Panc1 (cell line): Measurements from ENCODE around the gene DNAH7. TPM values are rescaled to one million over a fixed set of nuclear protein-coding genes. Genes with fewer than 3 reads are reported as not detected.

ENCODE experiments used
- ATAC-seq: fragments of 200-7000 bp; cut with Tn5 transposase; 2 replicates; pipeline ENCODE4 v1.9.1; 2020; ENCODE audit warnings: mild to moderate bottlenecking, moderate library complexity
- BruUV-seq: library from RNA; stranded (reverse); fragments of 400-500 nt; replicated peaks from 2 replicates; lab custom pipeline; 2021; lab: Mats Ljungman, UMichigan
- CTCF ChIA-PET: fragments of 300-600 bp; sonication (Branson Sonifier 250); formaldehyde crosslinking; loops from one replicate; lab custom pipeline; 2022; ENCODE audit warnings: antibody characterized with exemption; lab: Charles Lee
- POLR2A ChIA-PET: fragments of 300-600 bp; sonication (Branson Sonifier 250); formaldehyde crosslinking; loops from one replicate; lab custom pipeline; 2022; ENCODE audit warnings: antibody characterized with exemption; lab: Charles Lee
- DNase-seq: peaks from one replicate; pipeline ENCODE4 v3.0.0-alpha.2; 2010; ENCODE audit warnings: low read depth, low spot score
- H3K27ac ChIP-seq: 2 replicates; pipeline ENCODE4 v1.5.1; 2011; ENCODE audit warnings: mild to moderate bottlenecking, low read length, inconsistent platforms
- H3K27me3 ChIP-seq: fragments of 200-500 bp; sonication (Bioruptor generic); 2 replicates; pipeline ENCODE4 v1.6.0; 2014; ENCODE audit warnings: low read length, inconsistent platforms; ENCODE audit not compliant: control insufficient read depth, insufficient read depth
- H3K36me3 ChIP-seq: fragments of 200-500 bp; sonication (Bioruptor generic); 2 replicates; pipeline ENCODE4 v1.5.1; 2014; ENCODE audit warnings: inconsistent platforms, mild to moderate bottlenecking, low read length, moderate library complexity; ENCODE audit not compliant: control insufficient read depth, insufficient read depth
- H3K4me1 ChIP-seq: 2 replicates; pipeline ENCODE4 v1.5.1; 2011; ENCODE audit warnings: inconsistent platforms, mild to moderate bottlenecking, low read length, moderate library complexity; ENCODE audit not compliant: control insufficient read depth, insufficient read depth
- H3K4me3 ChIP-seq, 2 experiments: 2 replicates each; pipeline ENCODE4 v1.5.1; 2011 to 2012; ENCODE audit warnings: low read depth in 2 of 2, low read length in 2 of 2, mild to moderate bottlenecking in 2 of 2, inconsistent platforms in 1 of 2, moderate library complexity in 1 of 2
- H3K9me3 ChIP-seq: fragments of 200-500 bp; sonication (Bioruptor generic); 2 replicates; pipeline ENCODE4 v1.5.1; 2014; ENCODE audit warnings: low read depth, mild to moderate bottlenecking, inconsistent platforms, low read length, moderate library complexity; ENCODE audit not compliant: control insufficient read depth, insufficient read depth
- POLR2AphosphoS5 ChIP-seq: IDR thresholded peaks from 2 replicates; pipeline ENCODE4 v1.6.1; 2012; ENCODE audit warnings: mild to moderate bottlenecking, low read depth, low read length, moderate library complexity
- SIN3A ChIP-seq: IDR thresholded peaks from 2 replicates; pipeline ENCODE4 v1.6.1; 2012; ENCODE audit warnings: low read depth, mild to moderate bottlenecking, low read length, moderate library complexity, borderline replicate concordance; ENCODE audit not compliant: insufficient read depth
- TCF7L2 ChIP-seq: IDR thresholded peaks from 2 replicates; pipeline ENCODE4 v1.6.1; 2011; ENCODE audit warnings: mild to moderate bottlenecking, low read depth, low read length, inconsistent platforms
- in situ Hi-C: cut with HindIII; loops from 2 replicates; pipeline ENCODE4 v1.10.0; 2016; ENCODE audit warnings: low sequenced_read_pairs, low pct_unique_long_range_greater_than_20kb
- intact Hi-C: fragments of 100-400 bp; cut with micrococcal nuclease; formaldehyde crosslinking; loops from one replicate; pipeline ENCODE4 v1.10.0; 2022; ENCODE audit not compliant: unreplicated experiment
- total RNA-seq: library from RNA; stranded (reverse); gene quantifications from one replicate; pipeline ENCODE4 v1.2.1, GENCODE V29; 2021; ENCODE audit not compliant: unreplicated experiment
- TF ChIP-seq, protein P1 (sequence below): fragments of 450-650 bp; IDR thresholded peaks from 2 replicates; pipeline ENCODE4 v1.5.1; 2017; ENCODE audit warnings: mild to moderate bottlenecking
- TF ChIP-seq, protein P2 (sequence below), 2 experiments: IDR thresholded peaks; 2 replicates each; pipeline ENCODE4 v1.6.1; 2011 to 2012; ENCODE audit warnings: low read depth in 2 of 2, control low read depth in 1 of 2, low read length in 1 of 2, mild to moderate bottlenecking in 1 of 2, moderate library complexity in 1 of 2; ENCODE audit not compliant: insufficient read depth in 1 of 2

Gene DNAH7
- total RNA-seq, 1 experiment from 2014 or later: 0.98 TPM

DNA sequence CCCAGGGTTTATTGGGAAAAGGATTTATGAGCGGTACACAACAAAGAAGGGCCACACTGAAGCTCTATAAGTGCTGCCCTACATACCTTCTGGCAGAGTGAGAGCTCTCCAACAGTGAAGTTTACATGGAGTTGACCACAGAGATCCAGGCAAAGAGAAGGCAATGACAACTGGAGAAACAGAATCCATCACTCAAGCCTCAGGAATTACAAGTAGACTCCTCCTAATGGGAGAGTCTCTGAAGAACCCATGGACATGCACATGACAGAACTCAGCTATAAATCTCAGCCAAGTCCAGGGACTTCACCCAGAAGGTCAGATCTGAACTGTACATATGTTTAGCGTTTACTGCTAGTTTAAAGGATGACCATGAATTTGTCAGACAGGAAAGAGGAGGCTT lies 164.7 kb downstream of the DNAH7 start:
- ATAC-seq: no peak

GRCh38 chr2:195902857-195903256 lies 165.8 kb downstream of the DNAH7 start:
- ChIA-PET POLR2A (no interaction called here), CTCF (no interaction called here)
- ATAC-seq (no peak), DNase-seq (no peak)
- no peaks in the 10 kb centered on the region; the same call in 1 of the 2 replicates for H3K27me3 ChIP-seq
- H3K4me3 ChIP-seq: no peak overlapping the region
- intact Hi-C loops (no loop called here), in situ Hi-C loops (no loop called here)
- TF ChIP-seq, protein P1, sequence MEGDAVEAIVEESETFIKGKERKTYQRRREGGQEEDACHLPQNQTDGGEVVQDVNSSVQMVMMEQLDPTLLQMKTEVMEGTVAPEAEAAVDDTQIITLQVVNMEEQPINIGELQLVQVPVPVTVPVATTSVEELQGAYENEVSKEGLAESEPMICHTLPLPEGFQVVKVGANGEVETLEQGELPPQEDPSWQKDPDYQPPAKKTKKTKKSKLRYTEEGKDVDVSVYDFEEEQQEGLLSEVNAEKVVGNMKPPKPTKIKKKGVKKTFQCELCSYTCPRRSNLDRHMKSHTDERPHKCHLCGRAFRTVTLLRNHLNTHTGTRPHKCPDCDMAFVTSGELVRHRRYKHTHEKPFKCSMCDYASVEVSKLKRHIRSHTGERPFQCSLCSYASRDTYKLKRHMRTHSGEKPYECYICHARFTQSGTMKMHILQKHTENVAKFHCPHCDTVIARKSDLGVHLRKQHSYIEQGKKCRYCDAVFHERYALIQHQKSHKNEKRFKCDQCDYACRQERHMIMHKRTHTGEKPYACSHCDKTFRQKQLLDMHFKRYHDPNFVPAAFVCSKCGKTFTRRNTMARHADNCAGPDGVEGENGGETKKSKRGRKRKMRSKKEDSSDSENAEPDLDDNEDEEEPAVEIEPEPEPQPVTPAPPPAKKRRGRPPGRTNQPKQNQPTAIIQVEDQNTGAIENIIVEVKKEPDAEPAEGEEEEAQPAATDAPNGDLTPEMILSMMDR: no peak
- no peak for TF ChIP-seq TCF7L2
- TF ChIP-seq, protein P2, sequence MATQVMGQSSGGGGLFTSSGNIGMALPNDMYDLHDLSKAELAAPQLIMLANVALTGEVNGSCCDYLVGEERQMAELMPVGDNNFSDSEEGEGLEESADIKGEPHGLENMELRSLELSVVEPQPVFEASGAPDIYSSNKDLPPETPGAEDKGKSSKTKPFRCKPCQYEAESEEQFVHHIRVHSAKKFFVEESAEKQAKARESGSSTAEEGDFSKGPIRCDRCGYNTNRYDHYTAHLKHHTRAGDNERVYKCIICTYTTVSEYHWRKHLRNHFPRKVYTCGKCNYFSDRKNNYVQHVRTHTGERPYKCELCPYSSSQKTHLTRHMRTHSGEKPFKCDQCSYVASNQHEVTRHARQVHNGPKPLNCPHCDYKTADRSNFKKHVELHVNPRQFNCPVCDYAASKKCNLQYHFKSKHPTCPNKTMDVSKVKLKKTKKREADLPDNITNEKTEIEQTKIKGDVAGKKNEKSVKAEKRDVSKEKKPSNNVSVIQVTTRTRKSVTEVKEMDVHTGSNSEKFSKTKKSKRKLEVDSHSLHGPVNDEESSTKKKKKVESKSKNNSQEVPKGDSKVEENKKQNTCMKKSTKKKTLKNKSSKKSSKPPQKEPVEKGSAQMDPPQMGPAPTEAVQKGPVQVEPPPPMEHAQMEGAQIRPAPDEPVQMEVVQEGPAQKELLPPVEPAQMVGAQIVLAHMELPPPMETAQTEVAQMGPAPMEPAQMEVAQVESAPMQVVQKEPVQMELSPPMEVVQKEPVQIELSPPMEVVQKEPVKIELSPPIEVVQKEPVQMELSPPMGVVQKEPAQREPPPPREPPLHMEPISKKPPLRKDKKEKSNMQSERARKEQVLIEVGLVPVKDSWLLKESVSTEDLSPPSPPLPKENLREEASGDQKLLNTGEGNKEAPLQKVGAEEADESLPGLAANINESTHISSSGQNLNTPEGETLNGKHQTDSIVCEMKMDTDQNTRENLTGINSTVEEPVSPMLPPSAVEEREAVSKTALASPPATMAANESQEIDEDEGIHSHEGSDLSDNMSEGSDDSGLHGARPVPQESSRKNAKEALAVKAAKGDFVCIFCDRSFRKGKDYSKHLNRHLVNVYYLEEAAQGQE (IDR thresholded peaks at IDR 0.05; ENCODE audit: insufficient read depth in 1 of 2, low read depth in 2 of 2, low read length in 1 of 2): no peak
- no peak for TF ChIP-seq SIN3A
- TF ChIP-seq POLR2AphosphoS5: no peak
- no peaks in the 10 kb centered on the region for H3K9me3 ChIP-seq
- BruUV-seq: no TSS peak
- no peak overlapping the region for H3K27ac ChIP-seq
- no peaks in the 10 kb centered on the region for H3K36me3 ChIP-seq
- H3K4me1 ChIP-seq: no peaks in the 10 kb centered on the region

More for the DNA sequence above, 164.7 kb downstream of the DNAH7 start:
- no TSS peak for BruUV-seq
- ChIA-PET POLR2A (interaction anchor here (0.5 kb wide), 1 partner anchor 33 kb away, joined by 6 read pairs; no protein-coding TSS in a partner anchor), CTCF (no interaction called here)
- Histone ChIP-seq H3K4me1 (no peaks in the 10 kb centered on the region), H3K27ac (no peak overlapping the region), H3K36me3 (no peaks in the 10 kb centered on the region), H3K4me3 (no peak overlapping the region), H3K9me3 (no peaks in the 10 kb centered on the region), H3K27me3 (no peaks in the 10 kb centered on the region; the same call in 1 of the 2 replicates)
- no peak for TF ChIP-seq SIN3A
- TF ChIP-seq, protein P2 (IDR thresholded peaks at IDR 0.05; ENCODE audit: insufficient read depth in 1 of 2, low read depth in 2 of 2, low read length in 1 of 2): no peak
- TF ChIP-seq, protein P1: no peak
- no peak for TF ChIP-seq POLR2AphosphoS5
- no peak for TF ChIP-seq TCF7L2
- no peak for DNase-seq
- intact Hi-C loops (no loop called here), in situ Hi-C loops (no loop called here)
